HG03521 (cell line): ENCODE measurements around the gene PROK2.

Experiments used
- ATAC-seq: cut with Tn5 transposase; IDR thresholded peaks from one replicate; pipeline ENCODE4 v1.9.1; 2021; ENCODE audit warnings: mild to moderate bottlenecking, moderate library complexity; ENCODE audit not compliant: unreplicated experiment

PROK2 gene

DNA sequence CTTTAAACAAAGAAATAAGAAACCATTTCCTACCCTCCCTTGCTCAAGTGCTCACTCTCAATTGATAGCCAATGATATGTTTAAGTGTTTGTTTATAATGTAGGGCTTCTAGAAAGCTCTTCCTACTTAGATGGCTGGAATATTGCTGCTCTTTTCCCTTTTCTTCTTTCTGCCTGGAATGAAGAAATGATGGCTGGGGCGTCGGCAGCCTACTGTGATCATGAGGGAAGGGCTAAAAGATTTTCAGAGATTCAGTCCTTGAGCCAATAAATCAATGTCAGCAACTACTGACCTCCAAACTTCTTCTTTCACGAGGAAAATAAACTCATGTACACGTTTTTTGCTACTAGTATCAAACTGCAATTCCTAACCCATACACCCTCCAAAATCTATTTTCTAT lies 33.3 kb downstream of the PROK2 start:
- no peak for ATAC-seq

DNA sequence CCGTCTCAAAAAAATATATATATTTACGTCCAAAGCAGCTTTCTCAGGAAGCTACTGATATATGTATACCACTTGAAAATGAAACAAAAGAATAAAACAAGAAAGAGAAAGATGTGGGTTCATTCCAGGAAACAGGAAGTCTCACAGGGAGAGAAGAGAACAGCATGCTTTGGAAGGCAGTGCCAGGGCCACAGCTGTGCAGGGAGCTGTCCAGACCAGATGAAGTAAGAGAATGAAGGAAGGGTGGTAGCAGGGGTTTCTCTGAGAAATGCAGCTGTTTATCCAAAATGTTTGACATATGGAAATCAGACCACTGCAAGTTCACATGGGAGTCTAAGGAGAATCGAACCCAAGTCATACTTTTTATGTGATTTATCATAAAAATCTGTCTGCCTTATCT lies 40.2 kb downstream of the PROK2 start:
- no peak for ATAC-seq

DNA sequence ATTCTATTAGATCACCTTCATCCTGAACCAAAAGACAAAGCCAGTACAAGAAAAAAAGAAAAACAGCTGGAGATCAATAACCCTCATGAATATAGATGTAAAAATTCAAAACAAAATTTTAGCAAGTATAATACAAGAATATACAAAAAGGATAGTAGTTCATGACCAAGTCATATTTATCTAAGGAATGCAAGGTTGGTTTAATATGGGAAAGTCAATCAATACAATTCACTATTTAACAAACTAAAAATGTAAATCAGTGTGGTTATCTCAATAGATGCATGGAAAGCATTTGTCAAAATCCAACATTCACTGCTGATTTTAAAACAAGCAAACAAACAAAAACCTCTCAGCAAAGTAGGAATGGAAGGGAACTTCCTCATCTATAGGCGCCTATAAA lies 42.3 kb downstream of the PROK2 start:
- no peak for ATAC-seq

GRCh38 chr3:71734881-71735280 lies 50.1 kb downstream of the PROK2 start:
- no peak for ATAC-seq

- no peak for ATAC-seq
These were observed 51.6 kb downstream of the PROK2 start for GRCh38 chr3:71733319-71733718.

GRCh38 chr3:71732637-71733036 lies 52.3 kb downstream of the PROK2 start:
- ATAC-seq, result no peak

- ATAC-seq, result no peak
These were observed 56.2 kb downstream of the PROK2 start for GRCh38 chr3:71728632-71729342.

DNA sequence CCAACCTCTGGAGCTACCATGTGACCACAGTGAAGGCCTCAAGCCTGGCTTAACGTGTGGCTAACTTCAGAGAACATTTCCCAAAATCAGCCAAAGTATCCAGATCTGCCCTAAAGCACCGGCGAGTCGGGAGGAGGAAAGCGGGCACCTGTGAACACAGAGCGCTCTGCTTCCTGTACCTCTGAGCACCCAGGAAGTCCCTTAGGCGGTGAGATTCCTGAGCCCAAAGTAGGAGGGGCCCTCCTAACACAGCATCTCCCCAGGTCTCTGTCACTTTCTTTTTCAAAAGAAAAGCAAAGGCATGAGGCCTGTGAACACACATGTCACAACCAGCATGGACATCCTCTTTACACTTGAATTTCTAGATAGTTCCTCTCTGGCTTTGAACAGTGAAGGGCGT lies 58.8 kb downstream of the PROK2 start:
- no peak for ATAC-seq

DNA sequence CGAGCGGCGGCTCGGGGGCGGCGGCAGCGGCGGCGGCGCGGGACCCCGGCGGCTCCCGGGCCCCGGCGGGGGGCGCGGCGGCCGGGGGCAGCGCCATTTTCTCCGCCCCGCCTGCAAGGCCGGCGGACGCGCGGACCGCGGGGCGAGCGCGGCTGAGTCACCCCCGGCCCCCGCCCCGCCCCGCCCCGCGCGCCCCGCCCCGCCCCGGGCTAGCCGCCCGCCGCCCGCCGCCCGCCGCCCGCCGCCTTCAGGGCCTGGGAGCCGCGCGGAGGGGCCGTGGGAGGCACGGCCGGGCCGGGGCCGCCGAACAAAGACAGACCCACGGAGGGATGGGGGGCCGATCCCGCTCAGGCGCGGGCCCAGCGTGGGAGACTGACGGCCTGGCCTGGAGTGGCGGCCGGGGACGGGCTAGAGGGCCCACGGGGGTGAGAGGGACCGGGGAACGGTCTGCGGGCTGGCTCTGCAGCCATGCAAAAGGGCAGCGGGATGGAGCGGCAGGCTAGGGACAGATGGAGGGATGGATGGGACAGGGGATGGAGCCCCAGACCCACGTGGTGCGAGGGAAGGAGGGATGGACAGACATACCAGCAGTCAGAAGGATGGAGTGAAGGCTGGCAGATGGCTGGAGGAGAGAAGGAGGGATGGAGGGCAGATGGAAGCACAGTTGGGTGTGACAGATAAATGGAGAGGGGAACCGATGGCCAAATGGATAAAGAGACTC lies 59.5 kb downstream of the PROK2 start, which contains the start of gene EIF4E3:
Gene EIF4E3, minus strand, starts transcription at position 132 of the 721 bp plus-strand sequence. Its CDS starts 35 bp downstream, at position 97.
- no peak for ATAC-seq

- no peak for ATAC-seq
These were observed 60.2 kb downstream of the PROK2 start for GRCh38 chr3:71724584-71725270.

- ATAC-seq, result no peak
These were observed 60.8 kb downstream of the PROK2 start for GRCh38 chr3:71724171-71724453.

GRCh38 chr3:71723452-71724170 lies 61.3 kb downstream of the PROK2 start:
- peak; percentile 46 for ATAC-seq

DNA sequence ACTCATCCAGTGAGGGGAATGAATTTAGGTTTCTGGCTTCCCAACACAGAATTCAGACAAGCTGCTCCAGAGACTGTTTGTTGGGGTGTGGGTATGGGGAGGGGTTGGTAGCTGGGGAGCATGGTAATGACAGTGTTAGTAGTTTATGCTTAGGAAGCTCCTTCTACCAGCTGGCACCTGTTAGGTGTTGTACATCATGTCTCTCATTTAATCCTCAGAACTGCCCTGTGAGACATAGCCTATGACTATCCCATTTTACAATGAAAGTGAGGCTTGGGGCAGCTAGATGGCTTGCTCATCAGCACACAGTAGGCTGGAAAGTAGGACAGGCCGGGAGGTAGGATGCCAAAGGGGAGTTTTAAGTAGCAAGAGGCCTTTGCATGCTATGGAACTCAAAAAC lies 62.3 kb downstream of the PROK2 start:
- ATAC-seq, result no peak
